Lung (tissue), 12 donors: ENCODE measurements around the gene TPSD1. TPM values are rescaled to one million over a fixed set of nuclear protein-coding genes. Genes with fewer than 3 reads are reported as not detected.
"Not testable (repeated sequence)": the region's sequence is repeated elsewhere in the genome, so short reads cannot be mapped to it uniquely, and the experiment has no call there.

ENCODE experiments used
- ATAC-seq: fragments of 200-7000 bp; cut with Tn5 transposase; one replicate; pipeline ENCODE4 v1.9.1; 2020; ENCODE audit warnings: moderate number of reproducible peaks; ENCODE audit not compliant: insufficient read depth, low FRiP score
- DNase-seq, 3 donors: peaks; one replicate each; pipeline ENCODE4 v3.0.0-alpha.2; 2013 to 2017
- H3K27ac ChIP-seq, 2 donors: one replicate each; pipeline ENCODE4 v1.5.1; 2013; ENCODE audit warnings: mild to moderate bottlenecking in 2 of 2, moderate library complexity in 2 of 2, control low read depth in 1 of 2, inconsistent platforms in 1 of 2, low read depth in 1 of 2, low read length in 1 of 2
- H3K27me3 ChIP-seq, 3 donors: one replicate each; pipeline ENCODE4 v1.5.1; 2013; ENCODE audit warnings: low read length in 2 of 3; ENCODE audit not compliant: control insufficient read depth in 3 of 3, insufficient read depth in 3 of 3
- H3K36me3 ChIP-seq, 4 donors: one replicate each; pipeline ENCODE4 v1.5.1; 2013; ENCODE audit warnings: low read length in 4 of 4, mild to moderate bottlenecking in 1 of 4, moderate library complexity in 1 of 4; ENCODE audit not compliant: control insufficient read depth in 4 of 4, insufficient read depth in 4 of 4
- H3K4me1 ChIP-seq, 5 donors: one replicate each; pipeline ENCODE4 v1.5.1; 2013; ENCODE audit warnings: low read length in 5 of 5, mild to moderate bottlenecking in 2 of 5, moderate library complexity in 1 of 5; ENCODE audit not compliant: control insufficient read depth in 5 of 5, insufficient read depth in 5 of 5
- H3K4me3 ChIP-seq: one replicate; pipeline ENCODE4 v1.5.1; 2013; ENCODE audit warnings: mild to moderate bottlenecking, control low read depth, moderate library complexity
- H3K9ac ChIP-seq, 2 donors: one replicate each; pipeline ENCODE4 v1.5.1; 2013; ENCODE audit warnings: low read length in 2 of 2, control low read depth in 1 of 2; ENCODE audit not compliant: insufficient read depth in 1 of 2
- H3K9me3 ChIP-seq, 4 donors: one replicate each; pipeline ENCODE4 v1.5.1; 2013; ENCODE audit warnings: low read length in 3 of 4, mild to moderate bottlenecking in 1 of 4, moderate library complexity in 1 of 4; ENCODE audit not compliant: control insufficient read depth in 4 of 4, insufficient read depth in 3 of 4
- CTCF ChIP-seq: IDR thresholded peaks from 2 replicates; pipeline ENCODE4 v1.5.1; 2012; ENCODE audit warnings: mild to moderate bottlenecking; ENCODE audit errors: control extremely low read depth, extremely low read depth
- WGBS, 2 donors: extraction: QIAGEN DNeasy Blood & Tissue Kit; methylation state at CpG; one replicate each; pipeline ENCODE4 v1.1.7; 2013; 5-methylcytosine and 5-hydroxymethylcytosine counted together
- polyA plus RNA-seq, 2 donors: library from polyadenylated mRNA; stranded (reverse); fragments of 200-250 nt; gene quantifications; one replicate each; pipeline ENCODE4 v1.2.1, GENCODE V29; 2013
- total RNA-seq, 2 donors: library from RNA; depleted of rRNA in 1 of 2; stranded (reverse); fragments of >200 nt in 1 of 2; gene quantifications; one replicate each; pipeline ENCODE4 v1.2.1, GENCODE V29; 2014 to 2021
- donor health status: control.
- donor health status: control.
- donor health status: Bipolar disorder and iron deficiency.
- donor health status: healthy.
- donor health status: DM: yes; HTN: yes; CAD: no.

TPSD1 gene
- total and polyA plus RNA-seq, 4 donors = 0.54 to 7.0 (median 2.9) TPM; not detected in 1

GRCh38 chr16:1265826-1266225 lies 10.0 kb downstream of the TPSD1 start:
- Histone ChIP-seq H3K9me3 (peaks cover 0 to 10% (median 0%) of the 10 kb centered on the region in 4 donors), H3K27me3 (peaks cover 0 to 17% (median 7%) of the 10 kb centered on the region in 3 donors), H3K4me3 (no peak overlapping the region), H3K27ac (no peak overlapping the region), H3K36me3 (no peaks in the 10 kb centered on the region), H3K4me1 (peaks cover 0 to 7% (median 0%) of the 10 kb centered on the region in 5 donors), H3K9ac (no peak overlapping the region)
- no peak for TF ChIP-seq CTCF
- no peak for ATAC-seq
- no peak for DNase-seq
- 86 to 92% methylated on average over 18 to 19 of the region's 19 CpGs for WGBS, 2 donors

GRCh38 chr16:1269418-1269817 lies 13.5 kb downstream of the TPSD1 start:
- peaks cover 0 to 12% (median 0%) of the 10 kb centered on the region in 4 donors for H3K9me3 ChIP-seq
- H3K9ac ChIP-seq, DNase-seq, H3K4me3 ChIP-seq, H3K27me3 ChIP-seq, H3K27ac ChIP-seq, H3K36me3 ChIP-seq, ATAC-seq: not testable (repeated sequence)
- peaks cover 0 to 11% (median 6%) of the 10 kb centered on the region in 5 donors for H3K4me1 ChIP-seq
- WGBS, 2 donors = 94 to 95% methylated on average over 7 of the region's 7 CpGs

GRCh38 chr16:1271380-1271723 lies 15.5 kb downstream of the TPSD1 start:
- H3K4me1 ChIP-seq = peaks cover 0 to 11% (median 4%) of the 10 kb centered on the region in 5 donors
- WGBS, 2 donors = 78 to 84% methylated on average over 12 of the region's 12 CpGs
- H3K36me3 ChIP-seq = no peaks in the 10 kb centered on the region
- H3K27ac ChIP-seq = no peak overlapping the region
- no peak for TF ChIP-seq CTCF
- H3K9ac ChIP-seq = no peak overlapping the region
- peak in 1 of 3 donors; percentile 51 for DNase-seq
- H3K27me3 ChIP-seq = no peaks in the 10 kb centered on the region
- H3K4me3 ChIP-seq = no peak overlapping the region
- H3K9me3 ChIP-seq = peaks cover 0 to 6% (median 0%) of the 10 kb centered on the region in 4 donors
- ATAC-seq = no peak

GRCh38 chr16:1271724-1272413 lies 16.0 kb downstream of the TPSD1 start:
- peak; percentile 60 to 78 (median 68) for DNase-seq
- H3K36me3 ChIP-seq, H3K9me3 ChIP-seq, H3K4me3 ChIP-seq, H3K27ac ChIP-seq, H3K27me3 ChIP-seq, H3K9ac ChIP-seq, ATAC-seq: not testable (repeated sequence)
- WGBS, 2 donors = 12 to 26% methylated on average over 19 of the region's 19 CpGs
- peaks cover 0 to 11% (median 4%) of the 10 kb centered on the region in 5 donors for H3K4me1 ChIP-seq
